ENCODE results near the gene TNFRSF1A. TPM values are rescaled to one million over a fixed set of nuclear protein-coding genes. Genes with fewer than 3 reads are reported as not detected.

The TNFRSF1A gene
- total RNA-seq, 1 donor from 2014 or later: 21.8 TPM

- H3K9ac ChIP-seq: no peak overlapping the region
- no peaks in the 10 kb centered on the region for H3K79me2 ChIP-seq (ENCODE audit: low read depth)
- Mint-ChIP-seq H3K27ac (peak overlapping the region; percentile 96), H3K27me3 (ENCODE audit: insufficient read depth, low read depth) (peaks cover 3% of the 10 kb centered on the region), H3K9me3 (no peaks in the 10 kb centered on the region), H3K36me3 (peaks cover 5% of the 10 kb centered on the region), H3K4me3 (peak overlapping the region; percentile 47), H3K4me1 (peaks cover 46% of the 10 kb centered on the region)
- H3K27ac ChIP-seq: no peak overlapping the region
- H4K20me1 ChIP-seq (ENCODE audit: low read depth): no peaks in the 10 kb centered on the region
- no peak for DNase-seq (ENCODE audit: low spot score)
- no peaks in the 10 kb centered on the region for H3K36me3 ChIP-seq
- no peaks in the 10 kb centered on the region for H3K27me3 ChIP-seq
- peaks cover 33% of the 10 kb centered on the region for H3K4me1 ChIP-seq
- no peak overlapping the region for H3K4me3 ChIP-seq
- peaks cover 32% of the 10 kb centered on the region for H3F3A ChIP-seq (ENCODE audit: low read depth)
- H3K9me3 ChIP-seq (ENCODE audit: low read depth): no peaks in the 10 kb centered on the region
- no peak for TF ChIP-seq CTCF (IDR thresholded peaks at IDR 0.05)
- no peak for TF ChIP-seq EZH2phosphoT487 (IDR thresholded peaks at IDR 0.05)
- no peak for TF ChIP-seq EZH2 (IDR thresholded peaks at IDR 0.05)
- H2AFZ ChIP-seq (replicated peaks): no peak overlapping the region
- no peak overlapping the region for H3K4me2 ChIP-seq
Observed at GRCh38 chr12:6324936-6325750, 16.7 kb downstream of the TNFRSF1A start.

- H3K9me3 ChIP-seq (ENCODE audit: low read depth): no peaks in the 10 kb centered on the region
- no peaks in the 10 kb centered on the region for H3K79me2 ChIP-seq (ENCODE audit: low read depth)
- peaks cover 5% of the 10 kb centered on the region for H3K36me3 Mint-ChIP-seq
- no peaks in the 10 kb centered on the region for H3K27me3 ChIP-seq
- H3K27ac ChIP-seq: no peak overlapping the region
- no peak for TF ChIP-seq CTCF (IDR thresholded peaks at IDR 0.05)
- no peak for TF ChIP-seq EZH2phosphoT487 (IDR thresholded peaks at IDR 0.05)
- TF ChIP-seq EZH2 (IDR thresholded peaks at IDR 0.05): no peak
- no peaks in the 10 kb centered on the region for H3K9me3 Mint-ChIP-seq
- peaks cover 3% of the 10 kb centered on the region for H3K27me3 Mint-ChIP-seq (ENCODE audit: insufficient read depth, low read depth)
- H3F3A ChIP-seq (ENCODE audit: low read depth): peaks cover 32% of the 10 kb centered on the region
- H2AFZ ChIP-seq (replicated peaks): no peak overlapping the region
- no peak for DNase-seq (ENCODE audit: low spot score)
- H3K36me3 ChIP-seq: no peaks in the 10 kb centered on the region
- no peak overlapping the region for H3K4me3 ChIP-seq
- H4K20me1 ChIP-seq (ENCODE audit: low read depth): no peaks in the 10 kb centered on the region
- H3K4me1 ChIP-seq: peaks cover 33% of the 10 kb centered on the region
- H3K4me3 Mint-ChIP-seq: peak overlapping the region; percentile 52
- H3K4me2 ChIP-seq: peak overlapping the region; percentile 58
- no peak overlapping the region for H3K9ac ChIP-seq
- peaks cover 46% of the 10 kb centered on the region for H3K4me1 Mint-ChIP-seq
- peak overlapping the region; percentile 96 for H3K27ac Mint-ChIP-seq
Observed at GRCh38 chr12:6323995-6324711, 17.7 kb downstream of the TNFRSF1A start.

- peak; percentile 81 for DNase-seq (ENCODE audit: low spot score)
- peak overlapping the region; percentile 63 for H3K27ac ChIP-seq
- peak overlapping the region; percentile 17 for H3K4me3 Mint-ChIP-seq
Observed at GRCh38 chr12:6323340-6323994, 18.4 kb downstream of the TNFRSF1A start.

More at GRCh38 chr12:6323340-6323994, 18.4 kb downstream of the TNFRSF1A start:
- H3K27ac Mint-ChIP-seq: peak overlapping the region; percentile 82
- peaks cover 3% of the 10 kb centered on the region for H3K27me3 Mint-ChIP-seq (ENCODE audit: insufficient read depth, low read depth)
- Histone ChIP-seq H3K9ac (no peak overlapping the region), H3K4me3 (no peak overlapping the region), H3F3A (ENCODE audit: low read depth) (peaks cover 32% of the 10 kb centered on the region), H2AFZ (replicated peaks) (peak overlapping the region; percentile 9), H3K4me2 (peak overlapping the region; percentile 58), H3K9me3 (ENCODE audit: low read depth) (no peaks in the 10 kb centered on the region), H3K4me1 (peaks cover 33% of the 10 kb centered on the region), H4K20me1 (ENCODE audit: low read depth) (no peaks in the 10 kb centered on the region), H3K36me3 (no peaks in the 10 kb centered on the region), H3K27me3 (no peaks in the 10 kb centered on the region), H3K79me2 (ENCODE audit: low read depth) (no peaks in the 10 kb centered on the region)
- no peak for TF ChIP-seq EZH2 (IDR thresholded peaks at IDR 0.05)
- peak; percentile 24 for TF ChIP-seq CTCF (IDR thresholded peaks at IDR 0.05)
- no peak for TF ChIP-seq EZH2phosphoT487 (IDR thresholded peaks at IDR 0.05)
- peaks cover 5% of the 10 kb centered on the region for H3K36me3 Mint-ChIP-seq
- peaks cover 46% of the 10 kb centered on the region for H3K4me1 Mint-ChIP-seq
- H3K9me3 Mint-ChIP-seq: no peaks in the 10 kb centered on the region

Data from neural progenitor cell (in vitro differentiated cells).